ENCODE measurements around the gene QRSL1. TPM values are rescaled to one million over a fixed set of nuclear protein-coding genes. Genes with fewer than 3 reads are reported as not detected.

Gene QRSL1
- total RNA-seq, 1 donor from 2014 or later = 19.8 TPM

- no peak for DNase-seq (ENCODE audit: extremely low spot score, unreplicated experiment)
- H3K4me1 Mint-ChIP-seq (ENCODE audit: unreplicated experiment) = peaks cover 4% of the 10 kb centered on the region
- peak overlapping the region; percentile 3 for H3K4me3 Mint-ChIP-seq
- H3K9me3 Mint-ChIP-seq = peaks cover 13% of the 10 kb centered on the region
- no peak for TF ChIP-seq CTCF (conservative IDR thresholded peaks at IDR 0.05)
- peak overlapping the region; percentile 57 for H3K27ac Mint-ChIP-seq
- H3K36me3 Mint-ChIP-seq = peaks cover 51% of the 10 kb centered on the region
- no peaks in the 10 kb centered on the region for H3K27me3 Mint-ChIP-seq
Observed at GRCh38 chr6:106662458-106662857, 33.1 kb downstream of the QRSL1 start.

- DNase-seq (ENCODE audit: extremely low spot score, unreplicated experiment) = no peak
- H3K36me3 Mint-ChIP-seq = peaks cover 23% of the 10 kb centered on the region
- TF ChIP-seq CTCF (conservative IDR thresholded peaks at IDR 0.05) = no peak
- H3K27ac Mint-ChIP-seq = no peak overlapping the region
- H3K9me3 Mint-ChIP-seq = no peaks in the 10 kb centered on the region
- no peaks in the 10 kb centered on the region for H3K27me3 Mint-ChIP-seq
- H3K4me1 Mint-ChIP-seq (ENCODE audit: unreplicated experiment) = peaks cover 4% of the 10 kb centered on the region
- H3K4me3 Mint-ChIP-seq = no peak overlapping the region
Observed at GRCh38 chr6:106666282-106667021, 37.1 kb downstream of the QRSL1 start.

- H3K36me3 Mint-ChIP-seq = peaks cover 21% of the 10 kb centered on the region
- H3K27me3 Mint-ChIP-seq = no peaks in the 10 kb centered on the region
- no peaks in the 10 kb centered on the region for H3K9me3 Mint-ChIP-seq
- no peak for TF ChIP-seq CTCF (conservative IDR thresholded peaks at IDR 0.05)
- peaks cover 4% of the 10 kb centered on the region for H3K4me1 Mint-ChIP-seq (ENCODE audit: unreplicated experiment)
- H3K27ac Mint-ChIP-seq = no peak overlapping the region
- H3K4me3 Mint-ChIP-seq = no peak overlapping the region
- DNase-seq (ENCODE audit: extremely low spot score, unreplicated experiment) = no peak
Observed at GRCh38 chr6:106667022-106667402, 37.6 kb downstream of the QRSL1 start.

- no peak for TF ChIP-seq CTCF (conservative IDR thresholded peaks at IDR 0.05)
- no peak overlapping the region for H3K27ac Mint-ChIP-seq
- no peaks in the 10 kb centered on the region for H3K9me3 Mint-ChIP-seq
- no peak for DNase-seq (ENCODE audit: extremely low spot score, unreplicated experiment)
- peaks cover 7% of the 10 kb centered on the region for H3K36me3 Mint-ChIP-seq
- no peaks in the 10 kb centered on the region for H3K27me3 Mint-ChIP-seq
- no peak overlapping the region for H3K4me3 Mint-ChIP-seq
- H3K4me1 Mint-ChIP-seq (ENCODE audit: unreplicated experiment) = peaks cover 4% of the 10 kb centered on the region
Observed at GRCh38 chr6:106670236-106670635, 40.9 kb downstream of the QRSL1 start.

GRCh38 chr6:106671651-106672050 is 42.3 kb downstream of the QRSL1 start:
- DNase-seq (ENCODE audit: extremely low spot score, unreplicated experiment) = no peak
- H3K27me3 Mint-ChIP-seq = no peaks in the 10 kb centered on the region
- peaks cover 3% of the 10 kb centered on the region for H3K4me1 Mint-ChIP-seq (ENCODE audit: unreplicated experiment)
- no peak overlapping the region for H3K4me3 Mint-ChIP-seq
- TF ChIP-seq CTCF (conservative IDR thresholded peaks at IDR 0.05) = no peak
- no peaks in the 10 kb centered on the region for H3K9me3 Mint-ChIP-seq
- H3K36me3 Mint-ChIP-seq = peaks cover 4% of the 10 kb centered on the region
- H3K27ac Mint-ChIP-seq = no peak overlapping the region
